SU-DHL-6 (cell line): Measurements from ENCODE around the gene SARDH.

Experiments
- H2AFZ ChIP-seq: fragments of 200-600 bp; sonication (generic); 2 replicates; pipeline ENCODE4 v1.6.1; 2014; ENCODE audit warnings: low read depth, mild to moderate bottlenecking, moderate library complexity, mixed read lengths, antibody characterized with exemption, low read length; ENCODE audit not compliant: severe bottlenecking
- H3F3A ChIP-seq: fragments of 200-600 bp; shearing (Covaris generic); 2 replicates; pipeline ENCODE4 v1.6.0; 2016; ENCODE audit warnings: antibody characterized with exemption, mild to moderate bottlenecking; ENCODE audit not compliant: insufficient read depth
- H3K27ac ChIP-seq: fragments of 200-600 bp; sonication (generic); 2 replicates; pipeline ENCODE4 v1.5.1; 2016; ENCODE audit warnings: low read depth, mild to moderate bottlenecking, low read length, moderate library complexity, mixed read lengths
- H3K27me3 ChIP-seq: fragments of 200-600 bp; sonication (generic), shearing (Covaris generic); 2 replicates; pipeline ENCODE4 v1.6.0; 2014; ENCODE audit warnings: mild to moderate bottlenecking, low read length
- H3K36me3 ChIP-seq: fragments of 200-600 bp; sonication (generic); 2 replicates; pipeline ENCODE4 v1.6.1; 2014; ENCODE audit warnings: mild to moderate bottlenecking, low read length, mixed read lengths
- H3K4me2 ChIP-seq: fragments of 300-600, 200-600 bp; shearing (Covaris generic), sonication (generic); 2 replicates; pipeline ENCODE4 v1.6.0; 2014; ENCODE audit warnings: low read length, low read depth, mild to moderate bottlenecking; ENCODE audit not compliant: poor library complexity, severe bottlenecking
- H3K4me3 ChIP-seq: fragments of 200-600 bp; sonication (generic); 2 replicates; pipeline ENCODE4 v1.5.1; 2014; ENCODE audit warnings: antibody characterized with exemption, low read length, mild to moderate bottlenecking, mixed read lengths; ENCODE audit not compliant: insufficient read depth, poor library complexity, severe bottlenecking
- H3K79me2 ChIP-seq: fragments of 200-600 bp; sonication (generic); 2 replicates; pipeline ENCODE4 v1.6.1; 2014; ENCODE audit warnings: mild to moderate bottlenecking, low read length, moderate library complexity; ENCODE audit not compliant: insufficient read depth
- H3K9ac ChIP-seq: fragments of 200-600 bp; sonication (generic); 2 replicates; pipeline ENCODE4 v1.7.0; 2014; ENCODE audit warnings: mild to moderate bottlenecking, low read length
- H3K9me2 ChIP-seq: fragments of 200-600 bp; sonication (generic); replicated peaks from 2 replicates; pipeline ENCODE4 v1.6.1; 2014; ENCODE audit warnings: low read length; ENCODE audit not compliant: insufficient read depth
- H3K9me3 ChIP-seq: fragments of 200-600 bp; sonication (generic); 2 replicates; pipeline ENCODE4 v1.6.1; 2014; ENCODE audit warnings: low read length, mixed read lengths; ENCODE audit not compliant: insufficient read depth
- H4K20me1 ChIP-seq: fragments of 200-600 bp; sonication (generic); 2 replicates; pipeline ENCODE4 v1.6.1; 2014; ENCODE audit warnings: low read depth, mild to moderate bottlenecking, antibody characterized with exemption, low read length, moderate library complexity, mixed read lengths
- CTCF ChIP-seq: fragments of 200-600 bp; sonication (generic); IDR thresholded peaks from one replicate; pipeline ENCODE4 v1.5.1; 2017; ENCODE audit warnings: antibody characterized with exemption, mild to moderate bottlenecking, low read length, moderate library complexity; ENCODE audit not compliant: insufficient read depth, poor library complexity, severe bottlenecking
- EZH2phosphoT487 ChIP-seq: fragments of 200-600 bp; sonication (generic), shearing (Covaris generic); conservative IDR thresholded peaks from 2 replicates; pipeline ENCODE4 v1.6.1; 2018; ENCODE audit warnings: mild to moderate bottlenecking, antibody characterized with exemption, low read length, moderate library complexity, mixed read lengths

SARDH gene

GRCh38 chr9:133701321-133701980 is 36.7 kb downstream of the SARDH start:
- H3F3A ChIP-seq: no peaks in the 10 kb centered on the region
- no peaks in the 10 kb centered on the region for H3K27me3 ChIP-seq
- H3K4me3 ChIP-seq: no peak overlapping the region
- H3K36me3 ChIP-seq: no peaks in the 10 kb centered on the region
- no peak overlapping the region for H3K4me2 ChIP-seq
- no peak overlapping the region for H3K9ac ChIP-seq
- H3K9me3 ChIP-seq: no peaks in the 10 kb centered on the region
- H3K79me2 ChIP-seq: no peaks in the 10 kb centered on the region
- no peak overlapping the region for H2AFZ ChIP-seq
- TF ChIP-seq CTCF: no peak
- peak; percentile 69; the same call in 1 of the 2 replicates for TF ChIP-seq EZH2phosphoT487
- H3K27ac ChIP-seq: no peak overlapping the region
- H4K20me1 ChIP-seq: no peaks in the 10 kb centered on the region
- no peaks in the 10 kb centered on the region for H3K9me2 ChIP-seq

GRCh38 chr9:133700819-133701320 is 37.3 kb downstream of the SARDH start:
- H3K36me3 ChIP-seq: no peaks in the 10 kb centered on the region
- no peaks in the 10 kb centered on the region for H3F3A ChIP-seq
- no peak for TF ChIP-seq CTCF
- no peaks in the 10 kb centered on the region for H3K79me2 ChIP-seq
- no peaks in the 10 kb centered on the region for H3K9me2 ChIP-seq
- no peak overlapping the region for H2AFZ ChIP-seq
- no peaks in the 10 kb centered on the region for H3K27me3 ChIP-seq
- H3K4me2 ChIP-seq: no peak overlapping the region
- no peak overlapping the region for H3K9ac ChIP-seq
- no peak overlapping the region for H3K27ac ChIP-seq
- no peaks in the 10 kb centered on the region for H4K20me1 ChIP-seq
- no peaks in the 10 kb centered on the region for H3K9me3 ChIP-seq
- no peak overlapping the region for H3K4me3 ChIP-seq

- H3K4me2 ChIP-seq: no peak overlapping the region
- H3K9ac ChIP-seq: no peak overlapping the region
- H2AFZ ChIP-seq: no peak overlapping the region
- H3K36me3 ChIP-seq: no peaks in the 10 kb centered on the region
- H3K9me3 ChIP-seq: no peaks in the 10 kb centered on the region
- TF ChIP-seq CTCF (no peak), EZH2phosphoT487 (no peak)
- no peak overlapping the region for H3K4me3 ChIP-seq
- no peaks in the 10 kb centered on the region for H3K79me2 ChIP-seq
- no peaks in the 10 kb centered on the region for H3K27me3 ChIP-seq
- no peaks in the 10 kb centered on the region for H4K20me1 ChIP-seq
- no peaks in the 10 kb centered on the region for H3F3A ChIP-seq
- H3K27ac ChIP-seq: no peak overlapping the region
- H3K9me2 ChIP-seq: no peaks in the 10 kb centered on the region
These were observed 38.6 kb downstream of the SARDH start for GRCh38 chr9:133699546-133699945.
